Measurements from ENCODE around the gene XKR3.
"Not testable (repeated sequence)": the region's sequence is repeated elsewhere in the genome, so short reads cannot be mapped to it uniquely, and the experiment has no call there.

Gene XKR3

GRCh38 chr22:16734271-16734670, 90.9 kb downstream of the XKR3 start:
- not testable (repeated sequence) for H3K4me1 Mint-ChIP-seq, H3K36me3 Mint-ChIP-seq, H3K9me3 Mint-ChIP-seq, H3K27me3 Mint-ChIP-seq, ATAC-seq, H3K27ac Mint-ChIP-seq, H3K4me3 Mint-ChIP-seq
